Endothelial cell of umbilical vein (primary cell): ENCODE results near the gene DISP3. TPM values are rescaled to one million over a fixed set of nuclear protein-coding genes. Genes with fewer than 3 reads are reported as not detected.

Source experiments
- BruUV-seq: library from RNA; stranded (reverse); fragments of 400-500 nt; replicated peaks from 2 replicates; lab custom pipeline; 2021; lab: Mats Ljungman, UMichigan
- CTCF ChIA-PET: fragments of 300-600, 350-600 bp; sonication (Branson Sonifier 250); formaldehyde crosslinking; loops from one replicate; lab custom pipeline; 2021; ENCODE audit warnings: antibody characterized with exemption, inconsistent platforms; lab: Charles Lee
- POLR2A ChIA-PET: fragments of 300-600, 350-600 bp; sonication (Branson Sonifier 250); formaldehyde crosslinking; loops from one replicate; lab custom pipeline; 2021; ENCODE audit warnings: antibody characterized with exemption, inconsistent platforms; lab: Charles Lee
- DNase-seq: peaks from one replicate; pipeline ENCODE4 v3.0.0-alpha.2; 2011; ENCODE audit warnings: low read depth, low spot score
- FAIRE-seq: peaks from 2 replicates; lab custom pipeline; 2011; peaks lifted over from hg19 to GRCh38; lab: Jason Lieb, UNC
- H2AFZ ChIP-seq: 2 replicates; pipeline ENCODE4 v1.6.0; 2012; ENCODE audit warnings: low read depth, low read length, control low read depth, inconsistent platforms
- H3K27ac ChIP-seq: 2 replicates; pipeline ENCODE4 v1.5.1; 2011; ENCODE audit warnings: low read depth, mild to moderate bottlenecking, control low read depth, low read length, moderate library complexity; ENCODE audit not compliant: insufficient read depth
- H3K27me3 ChIP-seq, 2 experiments: 2 replicates each; pipeline versions ENCODE4 v1.6.0 to v1.6.1; 2011; ENCODE audit warnings: low read length in 2 of 2, mixed read lengths in 1 of 2; ENCODE audit not compliant: control insufficient read depth in 2 of 2, insufficient read depth in 2 of 2
- H3K36me3 ChIP-seq, 2 experiments: 2 replicates in 1 of 2; 3 replicates in 1 of 2; pipeline ENCODE4 v1.5.1; 2011; ENCODE audit warnings: low read length in 2 of 2, mild to moderate bottlenecking in 1 of 2, moderate library complexity in 1 of 2; ENCODE audit not compliant: control insufficient read depth in 2 of 2, insufficient read depth in 2 of 2; ENCODE audit errors: extremely low read depth in 1 of 2
- H3K4me1 ChIP-seq: 3 replicates; pipeline ENCODE4 v1.5.1; 2011; ENCODE audit warnings: mild to moderate bottlenecking, low read length; ENCODE audit not compliant: control insufficient read depth, insufficient read depth; ENCODE audit errors: extremely low read depth
- H3K4me2 ChIP-seq: 2 replicates; pipeline ENCODE4 v1.6.1; 2011; ENCODE audit warnings: low read length, control low read depth, mixed read lengths; ENCODE audit not compliant: insufficient read depth
- H3K4me3 ChIP-seq, 3 experiments: fragments of 200-600 bp in 1 of 3; sonication (generic), shearing (Covaris generic) in 1 of 3; replicated peaks in 1 of 3; 2 replicates each; pipeline ENCODE4 v1.5.1; 2011 to 2016; ENCODE audit warnings: control low read depth in 3 of 3, low read length in 3 of 3, mild to moderate bottlenecking in 2 of 3, inconsistent platforms in 1 of 3, low read depth in 1 of 3, moderate library complexity in 1 of 3; ENCODE audit not compliant: insufficient read depth in 1 of 3
- H3K79me2 ChIP-seq: 2 replicates; pipeline ENCODE4 v1.6.0; 2012; ENCODE audit warnings: low read length, inconsistent platforms; ENCODE audit not compliant: control insufficient read depth, insufficient read depth
- H3K9ac ChIP-seq: replicated peaks from 2 replicates; pipeline ENCODE3; 2011; ENCODE audit warnings: low read length, control low read depth; ENCODE audit not compliant: insufficient read depth; ENCODE audit errors: extremely low read depth
- H3K9me1 ChIP-seq: replicated peaks from 3 replicates; pipeline ENCODE4 v1.6.0; 2011; ENCODE audit warnings: mild to moderate bottlenecking, low read length; ENCODE audit not compliant: control insufficient read depth, insufficient read depth; ENCODE audit errors: extremely low read depth
- H3K9me3 ChIP-seq: replicated peaks from 2 replicates; pipeline ENCODE4 v1.5.1; 2012; ENCODE audit warnings: low read length, inconsistent platforms; ENCODE audit not compliant: control insufficient read depth, insufficient read depth
- H4K20me1 ChIP-seq: replicated peaks from 2 replicates; pipeline ENCODE3; 2011; ENCODE audit warnings: mild to moderate bottlenecking, low read length; ENCODE audit not compliant: control insufficient read depth, insufficient read depth; ENCODE audit errors: extremely low read depth
- CTCF ChIP-seq, 2 donors: IDR thresholded peaks; 1 replicate in 1 of 2; 2 replicates in 1 of 2; pipeline ENCODE4 v1.5.1; 2011; ENCODE audit warnings: low read length in 2 of 2, mild to moderate bottlenecking in 2 of 2, moderate library complexity in 2 of 2, control low read depth in 1 of 2, inconsistent platforms in 1 of 2, low read depth in 1 of 2; ENCODE audit not compliant: insufficient read depth in 1 of 2; ENCODE audit errors: extremely low read depth in 1 of 2
- EZH2 ChIP-seq: IDR thresholded peaks from 2 replicates; pipeline ENCODE4 v1.6.1; 2012; ENCODE audit warnings: borderline replicate concordance, low read depth, mild to moderate bottlenecking, moderate library complexity, low read length, inconsistent platforms; ENCODE audit not compliant: severe bottlenecking
- FOS ChIP-seq: IDR thresholded peaks from 2 replicates; pipeline ENCODE4 v1.6.1; 2011; ENCODE audit warnings: mild to moderate bottlenecking, low read length, moderate library complexity, borderline replicate concordance; ENCODE audit not compliant: insufficient read depth
- GATA2 ChIP-seq: IDR thresholded peaks from 2 replicates; pipeline ENCODE4 v1.7.0; 2011; ENCODE audit warnings: low read depth, mild to moderate bottlenecking, moderate library complexity, mixed read lengths, low read length; ENCODE audit not compliant: insufficient read length, insufficient read depth
- JUN ChIP-seq: IDR thresholded peaks from 2 replicates; pipeline ENCODE4 v1.6.1; 2011; ENCODE audit warnings: borderline replicate concordance, low read depth; ENCODE audit not compliant: insufficient read length, insufficient read depth
- MAX ChIP-seq: IDR thresholded peaks from 2 replicates; pipeline ENCODE4 v1.6.1; 2011; ENCODE audit not compliant: insufficient read depth, insufficient read length
- MYC ChIP-seq: IDR thresholded peaks from one replicate; pipeline ENCODE4 v1.6.1; 2011; ENCODE audit warnings: mild to moderate bottlenecking, low read depth, low read length
- POLR2A ChIP-seq: IDR thresholded peaks from 2 replicates; pipeline ENCODE4 v1.6.1; 2012; ENCODE audit warnings: low read depth, mild to moderate bottlenecking, control low read depth, low read length
- POLR2AphosphoS5 ChIP-seq: IDR thresholded peaks from 2 replicates; pipeline ENCODE4 v1.6.1; 2012; ENCODE audit warnings: low read depth, mild to moderate bottlenecking, control low read depth, low read length, moderate library complexity; ENCODE audit not compliant: insufficient read depth
- dilution Hi-C: fragments of 300-500 bp; cut with MboI; formaldehyde crosslinking; loops from one replicate; pipeline ENCODE4 v1.15.0; 2019; ENCODE audit warnings: low sequenced_read_pairs; ENCODE audit not compliant: extremely low pct_ligation_motif_present
- intact Hi-C: fragments of 100-400 bp; cut with micrococcal nuclease; formaldehyde crosslinking; loops from one replicate; pipeline ENCODE4 v1.10.0; 2022
- polyA plus RNA-seq, 4 experiments: library from polyadenylated mRNA; depleted of rRNA in 3 of 4; stranded (reverse) in 3 of 4; unstranded in 1 of 4; fragments of >200 nt; gene quantifications; 2 replicates each; pipeline versions ENCODE4 v1.2.1 to v1.2.3, GENCODE V29; 2011 to 2012; ENCODE audit warnings: missing spikeins in 1 of 4
- total RNA-seq: library from RNA; stranded (reverse); gene quantifications from 2 replicates; pipeline ENCODE4 v1.2.3, GENCODE V29; 2021

The DISP3 gene
- total and polyA plus RNA-seq, 2 donors (not counting 3 experiments of a cell fraction or from before 2014, with no cell fraction given), result 0.26 to 0.49 TPM

- Histone ChIP-seq H2AFZ (no peak overlapping the region), H3K4me3 (no peak overlapping the region), H3K4me1 (no peaks in the 10 kb centered on the region), H3K27me3 (no peaks in the 10 kb centered on the region), H3K36me3 (no peaks in the 10 kb centered on the region), H3K9me3 (no peaks in the 10 kb centered on the region), H3K9ac (no peak overlapping the region), H3K79me2 (no peaks in the 10 kb centered on the region), H3K9me1 (no peaks in the 10 kb centered on the region), H3K27ac (no peak overlapping the region), H3K4me2 (no peak overlapping the region), H4K20me1 (no peaks in the 10 kb centered on the region)
- dilution Hi-C loops (no loop called here), intact Hi-C loops (no loop called here)
- FAIRE-seq (no peak), DNase-seq (no peak)
- BruUV-seq, result no TSS peak
- TF ChIP-seq POLR2AphosphoS5, result no peak
- no peak for TF ChIP-seq EZH2
- no peak for TF ChIP-seq POLR2A
- TF ChIP-seq MAX, result no peak
- no peak for TF ChIP-seq CTCF (IDR thresholded peaks at IDR 0.05; ENCODE audit: extremely low read depth in 1 of 2, insufficient read depth in 1 of 2, low read depth in 1 of 2, low read length in 2 of 2)
- TF ChIP-seq MYC, result no peak
- no peak for TF ChIP-seq GATA2
- TF ChIP-seq FOS, result no peak
- TF ChIP-seq JUN, result no peak
- POLR2A ChIA-PET, result no interaction called here
- CTCF ChIA-PET, result interaction anchor here (1.4 kb wide), 1 partner anchor 330 kb away, joined by 4 read pairs; no protein-coding TSS in a partner anchor
Observed at GRCh38 chr1:11571906-11572616, 93.1 kb downstream of the DISP3 start.
